Calu3 (cell line): ENCODE data around the gene CNTN5. TPM values are rescaled to one million over a fixed set of nuclear protein-coding genes. Genes with fewer than 3 reads are reported as not detected.

Source experiments
- BruUV-seq: library from RNA; stranded (reverse); fragments of 400-500 nt; replicated peaks from 2 replicates; lab custom pipeline; 2021; lab: Mats Ljungman, UMichigan
- CTCF ChIA-PET: fragments of 300-600 bp; sonication (Branson Sonifier 250); formaldehyde crosslinking; loops from one replicate; lab custom pipeline; 2022; ENCODE audit warnings: antibody characterized with exemption; lab: Charles Lee
- DNase-seq: peaks from one replicate; pipeline ENCODE4 v3.0.0; 2022
- H3K27ac Mint-ChIP-seq: one replicate; pipeline ENCODE4 v1.8.0; 2022; ENCODE audit warnings: mixed read lengths; ENCODE audit not compliant: unreplicated experiment
- H3K27me3 Mint-ChIP-seq: one replicate; pipeline ENCODE4 v1.8.0; 2022; ENCODE audit warnings: mixed read lengths; ENCODE audit not compliant: unreplicated experiment
- H3K36me3 Mint-ChIP-seq: one replicate; pipeline ENCODE4 v1.8.0; 2022; ENCODE audit warnings: mild to moderate bottlenecking, moderate library complexity, mixed read lengths; ENCODE audit not compliant: insufficient read depth, unreplicated experiment
- H3K4me1 Mint-ChIP-seq: one replicate; pipeline ENCODE4 v1.8.0; 2022; ENCODE audit warnings: mild to moderate bottlenecking, low read depth, mixed read lengths; ENCODE audit not compliant: unreplicated experiment
- H3K4me3 Mint-ChIP-seq: one replicate; pipeline ENCODE4 v1.8.0; 2022; ENCODE audit warnings: mild to moderate bottlenecking, low read depth, moderate library complexity, mixed read lengths; ENCODE audit not compliant: unreplicated experiment
- H3K9me3 Mint-ChIP-seq: one replicate; pipeline ENCODE4 v1.8.0; 2022; ENCODE audit warnings: low read depth, mixed read lengths; ENCODE audit not compliant: unreplicated experiment
- intact Hi-C: fragments of 100-400 bp; cut with micrococcal nuclease; formaldehyde crosslinking; loops from one replicate; pipeline ENCODE4 v1.10.0; 2022; ENCODE audit not compliant: unreplicated experiment
- total RNA-seq: library from RNA; stranded (reverse); gene quantifications from 2 replicates; pipeline ENCODE4 v1.2.3, GENCODE V29; 2022
- TF ChIP-seq, protein P1 (sequence below): fragments of 200-600 bp; IDR thresholded peaks from one replicate; pipeline ENCODE4 v1.8.0; 2022; ENCODE audit warnings: antibody characterized with exemption; ENCODE audit not compliant: unreplicated experiment

CNTN5 gene
- total RNA-seq, 1 experiment from 2014 or later: not detected

DNA sequence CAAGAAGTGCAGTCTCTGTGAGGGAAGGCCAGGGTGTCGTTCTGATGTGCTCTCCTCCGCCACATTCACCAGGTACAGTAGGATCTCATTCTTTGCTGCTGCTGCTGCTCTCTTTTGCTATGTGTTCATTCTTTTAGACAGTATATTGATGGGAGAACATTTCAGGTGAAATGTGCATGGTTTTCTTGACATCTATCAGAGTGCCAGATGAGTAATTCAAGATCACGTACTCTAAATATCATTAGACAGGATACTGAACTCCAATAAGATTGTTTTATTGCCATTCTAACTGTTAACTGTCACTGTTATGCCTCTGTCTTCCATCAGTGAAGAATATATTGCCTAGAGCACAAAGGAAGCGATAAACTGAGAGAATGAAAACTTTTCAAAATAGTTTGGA lies 895.3 kb downstream of the CNTN5 start:
- no peak for DNase-seq
- H3K27me3 Mint-ChIP-seq: no peaks in the 10 kb centered on the region
- peaks cover 16% of the 10 kb centered on the region for H3K9me3 Mint-ChIP-seq
- intact Hi-C loops: no loop called here
- BruUV-seq: no TSS peak
- CTCF ChIA-PET: no interaction called here
- H3K36me3 Mint-ChIP-seq: no peaks in the 10 kb centered on the region
- TF ChIP-seq, protein P1, sequence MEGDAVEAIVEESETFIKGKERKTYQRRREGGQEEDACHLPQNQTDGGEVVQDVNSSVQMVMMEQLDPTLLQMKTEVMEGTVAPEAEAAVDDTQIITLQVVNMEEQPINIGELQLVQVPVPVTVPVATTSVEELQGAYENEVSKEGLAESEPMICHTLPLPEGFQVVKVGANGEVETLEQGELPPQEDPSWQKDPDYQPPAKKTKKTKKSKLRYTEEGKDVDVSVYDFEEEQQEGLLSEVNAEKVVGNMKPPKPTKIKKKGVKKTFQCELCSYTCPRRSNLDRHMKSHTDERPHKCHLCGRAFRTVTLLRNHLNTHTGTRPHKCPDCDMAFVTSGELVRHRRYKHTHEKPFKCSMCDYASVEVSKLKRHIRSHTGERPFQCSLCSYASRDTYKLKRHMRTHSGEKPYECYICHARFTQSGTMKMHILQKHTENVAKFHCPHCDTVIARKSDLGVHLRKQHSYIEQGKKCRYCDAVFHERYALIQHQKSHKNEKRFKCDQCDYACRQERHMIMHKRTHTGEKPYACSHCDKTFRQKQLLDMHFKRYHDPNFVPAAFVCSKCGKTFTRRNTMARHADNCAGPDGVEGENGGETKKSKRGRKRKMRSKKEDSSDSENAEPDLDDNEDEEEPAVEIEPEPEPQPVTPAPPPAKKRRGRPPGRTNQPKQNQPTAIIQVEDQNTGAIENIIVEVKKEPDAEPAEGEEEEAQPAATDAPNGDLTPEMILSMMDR: no peak
- no peaks in the 10 kb centered on the region for H3K4me1 Mint-ChIP-seq
- H3K4me3 Mint-ChIP-seq: no peak overlapping the region
- no peak overlapping the region for H3K27ac Mint-ChIP-seq

DNA sequence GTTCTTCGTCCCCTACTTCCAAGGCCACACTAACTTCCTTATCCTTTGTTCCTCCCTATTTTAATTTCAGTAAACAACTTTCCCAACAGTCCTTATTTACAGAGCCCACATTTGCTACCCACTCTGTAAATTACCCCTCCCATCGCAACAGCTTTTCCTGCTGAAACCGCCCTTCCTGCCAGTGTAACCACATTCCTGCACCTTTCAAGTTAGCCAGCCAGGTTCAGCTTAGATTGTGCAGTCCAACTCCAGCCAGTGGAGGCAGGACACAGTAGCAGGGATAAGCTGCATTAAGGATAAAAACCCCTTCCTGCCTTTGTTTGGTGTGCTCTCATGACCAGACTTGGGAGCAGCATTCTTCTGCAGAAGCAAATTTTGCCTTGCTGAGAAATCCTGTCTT lies 898.0 kb downstream of the CNTN5 start:
- H3K36me3 Mint-ChIP-seq: no peaks in the 10 kb centered on the region

DNA sequence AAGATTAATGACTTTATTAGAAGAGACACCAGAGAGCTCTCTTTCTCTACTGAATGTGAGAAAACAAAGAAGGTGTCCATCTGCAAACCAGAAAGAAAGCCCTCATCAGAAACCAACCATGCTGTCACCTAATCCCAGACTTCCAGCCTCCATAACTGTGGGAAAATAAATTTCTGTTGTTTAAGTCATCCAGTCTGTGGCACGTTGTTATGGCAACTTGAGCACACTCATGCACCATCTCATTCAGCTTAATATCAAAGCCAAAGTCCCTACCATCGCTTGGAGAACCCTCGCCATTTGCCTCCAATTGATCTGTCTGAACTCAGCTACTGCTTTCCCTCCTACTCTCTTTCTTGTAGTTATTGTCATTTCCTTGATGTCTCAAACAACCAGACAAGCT lies 900.2 kb downstream of the CNTN5 start:
- no TSS peak for BruUV-seq
- H3K36me3 Mint-ChIP-seq: no peaks in the 10 kb centered on the region
- TF ChIP-seq, protein P1: no peak
- no peak overlapping the region for H3K4me3 Mint-ChIP-seq
- no peaks in the 10 kb centered on the region for H3K4me1 Mint-ChIP-seq
- intact Hi-C loops: no loop called here
- CTCF ChIA-PET: interaction anchor here (1.2 kb wide), 1 partner anchor 10 kb away, joined by 3 read pairs; no protein-coding TSS in a partner anchor
- peaks cover 21% of the 10 kb centered on the region for H3K9me3 Mint-ChIP-seq
- DNase-seq: no peak
- no peak overlapping the region for H3K27ac Mint-ChIP-seq
- H3K27me3 Mint-ChIP-seq: no peaks in the 10 kb centered on the region

More for the DNA sequence above, 898.0 kb downstream of the CNTN5 start:
- Mint-ChIP-seq H3K27ac (no peak overlapping the region), H3K9me3 (peaks cover 21% of the 10 kb centered on the region), H3K4me3 (no peak overlapping the region), H3K4me1 (no peaks in the 10 kb centered on the region), H3K27me3 (no peaks in the 10 kb centered on the region)
- DNase-seq: no peak
- no TSS peak for BruUV-seq
- TF ChIP-seq, protein P1: no peak
- CTCF ChIA-PET: no interaction called here
- intact Hi-C loops: no loop called here

DNA sequence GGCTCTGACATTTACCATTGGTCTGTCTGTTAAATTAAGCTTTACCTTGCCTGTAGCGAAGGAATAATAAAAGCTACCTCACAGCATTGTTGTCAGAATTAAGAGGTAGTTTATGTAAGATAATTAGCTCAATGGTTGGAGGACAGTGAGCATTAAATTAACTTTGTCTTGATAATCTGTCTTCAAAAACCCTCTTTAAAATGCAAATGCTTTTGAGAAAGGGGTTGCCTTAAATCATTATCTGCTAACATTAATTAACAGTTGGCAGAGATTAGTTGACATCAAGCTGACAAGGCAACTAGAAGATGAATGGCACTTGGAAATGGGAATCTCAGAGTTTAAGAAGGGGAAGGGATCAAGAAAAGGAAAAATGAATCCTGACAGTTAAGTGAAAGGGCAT lies 905.2 kb downstream of the CNTN5 start:
- intact Hi-C loops: no loop called here
- Mint-ChIP-seq H3K27me3 (no peaks in the 10 kb centered on the region), H3K36me3 (no peaks in the 10 kb centered on the region), H3K9me3 (peaks cover 9% of the 10 kb centered on the region), H3K27ac (no peak overlapping the region), H3K4me1 (no peaks in the 10 kb centered on the region), H3K4me3 (no peak overlapping the region)
- CTCF ChIA-PET: no interaction called here
- TF ChIP-seq, protein P1: no peak
- no peak for DNase-seq
- BruUV-seq: no TSS peak
